Osteoblast (primary cell): Measurements from ENCODE around the gene TTC39B. TPM values are rescaled to one million over a fixed set of nuclear protein-coding genes. Genes with fewer than 3 reads are reported as not detected.

Experiments
- DNase-seq: peaks from one replicate; pipeline ENCODE4 v3.0.0; 2011; ENCODE audit warnings: low spot score, mixed read lengths; ENCODE audit not compliant: insufficient read length; ENCODE audit errors: missing footprints
- H2AFZ ChIP-seq: 2 replicates; pipeline ENCODE4 v1.6.0; 2011; ENCODE audit warnings: mild to moderate bottlenecking, low read length
- H3K27ac ChIP-seq: 2 replicates; pipeline ENCODE4 v1.5.1; 2011; ENCODE audit warnings: mild to moderate bottlenecking, low read depth, low read length, moderate library complexity
- H3K27me3 ChIP-seq: 2 replicates; pipeline ENCODE4 v1.6.0; 2012; ENCODE audit warnings: mild to moderate bottlenecking, control low read depth, inconsistent platforms, low read length, moderate library complexity; ENCODE audit not compliant: insufficient read depth
- H3K36me3 ChIP-seq: 2 replicates; pipeline ENCODE4 v1.5.1; 2011; ENCODE audit warnings: mild to moderate bottlenecking, low read length, control low read depth, moderate library complexity; ENCODE audit not compliant: insufficient read depth
- H3K4me1 ChIP-seq: 2 replicates; pipeline ENCODE4 v1.5.1; 2011; ENCODE audit warnings: mild to moderate bottlenecking, low read length, control low read depth, moderate library complexity; ENCODE audit not compliant: insufficient read depth
- H3K4me2 ChIP-seq: 2 replicates; pipeline ENCODE4 v1.6.0; 2011; ENCODE audit warnings: mild to moderate bottlenecking, low read length; ENCODE audit not compliant: insufficient read depth
- H3K4me3 ChIP-seq: fragments of 200-600 bp; sonication (generic); 3 replicates; pipeline ENCODE4 v1.5.1; 2012; ENCODE audit warnings: mild to moderate bottlenecking, low read length, inconsistent platforms; ENCODE audit not compliant: insufficient read depth
- H3K79me2 ChIP-seq: 2 replicates; pipeline ENCODE4 v1.6.0; 2012; ENCODE audit warnings: mild to moderate bottlenecking, low read length, control low read depth, inconsistent platforms; ENCODE audit not compliant: insufficient read depth
- H3K9me3 ChIP-seq: 2 replicates; pipeline ENCODE4 v1.5.1; 2011; ENCODE audit warnings: low read depth, low read length, control low read depth
- H4K20me1 ChIP-seq: 2 replicates; pipeline ENCODE4 v1.6.0; 2012; ENCODE audit warnings: mild to moderate bottlenecking, low read length, control low read depth; ENCODE audit not compliant: insufficient read depth
- CTCF ChIP-seq: IDR thresholded peaks from 2 replicates; pipeline ENCODE4 v1.5.1; 2011; ENCODE audit warnings: mild to moderate bottlenecking, low read depth, low read length, moderate library complexity; ENCODE audit errors: extremely low read depth
- total RNA-seq: library from RNA; depleted of rRNA; stranded (reverse); fragments of >200 nt; gene quantifications from 2 replicates; pipeline ENCODE4 v1.2.3, GENCODE V29; 2012

TTC39B gene
- total RNA-seq, 1 donor: 18.5 TPM

- peaks cover 10% of the 10 kb centered on the region for H3K4me1 ChIP-seq
- H3K27me3 ChIP-seq: no peaks in the 10 kb centered on the region
- no peak overlapping the region for H3K27ac ChIP-seq
- H3K4me3 ChIP-seq: no peak overlapping the region
- TF ChIP-seq CTCF: no peak
- H2AFZ ChIP-seq: no peak overlapping the region
- H3K79me2 ChIP-seq: no peaks in the 10 kb centered on the region
- H3K9me3 ChIP-seq: no peaks in the 10 kb centered on the region
- H3K4me2 ChIP-seq: no peak overlapping the region
- no peaks in the 10 kb centered on the region for H3K36me3 ChIP-seq
- no peak for DNase-seq
- no peaks in the 10 kb centered on the region for H4K20me1 ChIP-seq
Measured at GRCh38 chr9:15222313-15222712, 84.7 kb downstream of the TTC39B start.

- H3K27ac ChIP-seq: no peak overlapping the region
- H3K79me2 ChIP-seq: no peaks in the 10 kb centered on the region
- H3K27me3 ChIP-seq: no peaks in the 10 kb centered on the region
- H4K20me1 ChIP-seq: no peaks in the 10 kb centered on the region
- no peak overlapping the region for H3K4me2 ChIP-seq
- TF ChIP-seq CTCF: no peak
- H3K4me1 ChIP-seq: peaks cover 10% of the 10 kb centered on the region
- H3K36me3 ChIP-seq: no peaks in the 10 kb centered on the region
- DNase-seq: no peak
- no peaks in the 10 kb centered on the region for H3K9me3 ChIP-seq
- no peak overlapping the region for H3K4me3 ChIP-seq
- no peak overlapping the region for H2AFZ ChIP-seq
Measured at GRCh38 chr9:15221746-15222145, 85.3 kb downstream of the TTC39B start.

- H3K36me3 ChIP-seq: no peaks in the 10 kb centered on the region
- no peaks in the 10 kb centered on the region for H3K27me3 ChIP-seq
- H3K4me2 ChIP-seq: peak overlapping the region; percentile 52
- no peak for TF ChIP-seq CTCF
- DNase-seq: peak; percentile 81
- H3K4me3 ChIP-seq: no peak overlapping the region
- no peaks in the 10 kb centered on the region for H3K9me3 ChIP-seq
- peak overlapping the region; percentile 2 for H2AFZ ChIP-seq
- peaks cover 10% of the 10 kb centered on the region for H3K4me1 ChIP-seq
- H4K20me1 ChIP-seq: no peaks in the 10 kb centered on the region
- H3K27ac ChIP-seq: peak overlapping the region; percentile 19
- no peaks in the 10 kb centered on the region for H3K79me2 ChIP-seq
Measured at GRCh38 chr9:15220658-15221318, 86.2 kb downstream of the TTC39B start.

- Histone ChIP-seq H3K27me3 (no peaks in the 10 kb centered on the region), H3K4me2 (no peak overlapping the region), H3K9me3 (no peaks in the 10 kb centered on the region), H3K36me3 (no peaks in the 10 kb centered on the region), H3K27ac (no peak overlapping the region), H3K4me1 (peaks cover 10% of the 10 kb centered on the region), H3K79me2 (no peaks in the 10 kb centered on the region), H4K20me1 (no peaks in the 10 kb centered on the region), H3K4me3 (no peak overlapping the region), H2AFZ (no peak overlapping the region)
- no peak for TF ChIP-seq CTCF
- DNase-seq: no peak
Measured at GRCh38 chr9:15219546-15219945, 87.5 kb downstream of the TTC39B start.
